Tibial artery (tissue), 4 donors: ENCODE measurements around the gene WEE1.
A peak's percentile ranks its signal among the peaks of the same experiment; 100 is the strongest.

Experiments used
- DNase-seq, 2 donors: peaks; one replicate each; pipeline ENCODE4 v3.0.0-alpha.2; 2019
- H3K27ac ChIP-seq, 2 donors: fragments of 200-600 bp; sonication (generic) in 1 of 2; 1 replicate in 1 of 2; 2 replicates in 1 of 2; pipeline ENCODE4 v1.5.1; 2018 to 2019; ENCODE audit warnings: mild to moderate bottlenecking in 1 of 2
- H3K27me3 ChIP-seq, 2 donors: fragments of 200-600 bp; sonication (generic) in 1 of 2; one replicate each; pipeline versions ENCODE4 v1.5.1 to v1.6.0; 2016 to 2019
- H3K36me3 ChIP-seq, 3 donors: fragments of 200-600 bp; sonication (generic) in 2 of 3; one replicate each; pipeline ENCODE4 v1.5.1; 2016 to 2019; ENCODE audit warnings: mild to moderate bottlenecking in 2 of 3
- H3K4me1 ChIP-seq, 4 donors: fragments of 200-600 bp; sonication (generic) in 2 of 4; 1 replicate in 3 of 4; 2 replicates in 1 of 4; pipeline ENCODE4 v1.5.1; 2016 to 2019
- H3K4me3 ChIP-seq, 2 donors: fragments of 200-600 bp; sonication (generic) in 1 of 2; 1 replicate in 1 of 2; 2 replicates in 1 of 2; pipeline ENCODE4 v1.5.1; 2018 to 2019; ENCODE audit warnings: mild to moderate bottlenecking in 2 of 2
- H3K9me3 ChIP-seq, 3 donors: fragments of 200-600 bp; sonication (generic) in 1 of 3; one replicate each; pipeline ENCODE4 v1.5.1; 2016 to 2019
- intact Hi-C: fragments of 100-400 bp; cut with DNase I; formaldehyde crosslinking; loops from one replicate; pipeline ENCODE4 v1.15.0; 2023; ENCODE audit warnings: low total_unique reads
- TF ChIP-seq, protein P1 (sequence below), 2 experiments: fragments of 200-600 bp in 1 of 2; fragments of 450-650 bp in 1 of 2; IDR thresholded peaks; one replicate each; pipeline ENCODE4 v1.5.1; 2017 to 2019; ENCODE audit warnings: antibody characterized with exemption in 2 of 2, mild to moderate bottlenecking in 1 of 2, moderate library complexity in 1 of 2

The WEE1 gene

DNA sequence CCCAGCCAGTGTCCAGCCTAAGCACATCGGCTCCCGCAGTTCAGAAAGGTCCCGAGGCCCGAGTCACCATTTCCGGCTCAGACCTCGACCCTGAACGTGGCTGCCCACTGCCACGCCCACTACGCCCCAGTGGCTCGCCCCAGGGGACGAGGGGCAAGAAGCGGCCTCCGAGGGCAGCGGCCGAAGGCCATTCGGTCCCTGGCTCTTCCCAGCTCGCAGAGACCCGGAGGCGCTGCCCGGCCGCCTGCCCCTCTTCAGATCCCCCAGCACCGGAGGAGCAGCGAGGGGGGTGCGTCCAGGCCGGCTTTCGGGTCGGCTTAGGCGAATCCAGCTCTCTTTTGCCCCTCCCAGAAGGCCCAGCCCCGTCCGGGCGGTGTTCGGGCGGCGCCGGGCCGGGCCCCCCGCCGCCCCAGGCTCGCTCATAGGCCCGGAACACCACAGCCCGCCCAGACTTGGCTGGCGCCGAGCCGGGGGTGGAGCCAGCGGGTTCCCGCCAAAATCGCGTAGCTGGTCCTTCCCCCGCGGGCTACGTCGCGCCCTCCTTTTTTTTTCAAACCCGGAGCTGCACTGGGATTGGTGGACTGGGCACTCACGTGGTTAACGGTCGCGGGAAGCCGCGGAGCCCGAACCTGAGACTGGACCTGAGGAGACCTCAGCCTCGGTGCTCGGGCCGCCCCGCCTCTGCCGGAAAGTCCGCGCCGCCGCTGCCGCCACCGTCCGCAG lies at the start of gene WEE1:
Gene WEE1, plus strand, starts transcription at position 619 of the 723 bp plus-strand sequence. CDS start 264 bp downstream, outside the sequence.
- peaks cover 0 to 34% (median 18%) of the 10 kb centered on the region in 4 donors for H3K4me1 ChIP-seq
- no peaks in the 10 kb centered on the region for H3K9me3 ChIP-seq
- TF ChIP-seq, protein P1, sequence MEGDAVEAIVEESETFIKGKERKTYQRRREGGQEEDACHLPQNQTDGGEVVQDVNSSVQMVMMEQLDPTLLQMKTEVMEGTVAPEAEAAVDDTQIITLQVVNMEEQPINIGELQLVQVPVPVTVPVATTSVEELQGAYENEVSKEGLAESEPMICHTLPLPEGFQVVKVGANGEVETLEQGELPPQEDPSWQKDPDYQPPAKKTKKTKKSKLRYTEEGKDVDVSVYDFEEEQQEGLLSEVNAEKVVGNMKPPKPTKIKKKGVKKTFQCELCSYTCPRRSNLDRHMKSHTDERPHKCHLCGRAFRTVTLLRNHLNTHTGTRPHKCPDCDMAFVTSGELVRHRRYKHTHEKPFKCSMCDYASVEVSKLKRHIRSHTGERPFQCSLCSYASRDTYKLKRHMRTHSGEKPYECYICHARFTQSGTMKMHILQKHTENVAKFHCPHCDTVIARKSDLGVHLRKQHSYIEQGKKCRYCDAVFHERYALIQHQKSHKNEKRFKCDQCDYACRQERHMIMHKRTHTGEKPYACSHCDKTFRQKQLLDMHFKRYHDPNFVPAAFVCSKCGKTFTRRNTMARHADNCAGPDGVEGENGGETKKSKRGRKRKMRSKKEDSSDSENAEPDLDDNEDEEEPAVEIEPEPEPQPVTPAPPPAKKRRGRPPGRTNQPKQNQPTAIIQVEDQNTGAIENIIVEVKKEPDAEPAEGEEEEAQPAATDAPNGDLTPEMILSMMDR (IDR thresholded peaks at IDR 0.05): no peak
- peak within 1 kb of the TSS; percentile 81 to 89 for H3K4me3 ChIP-seq
- peak within 1 kb of the TSS; percentile 96 to 98 for H3K27ac ChIP-seq
- DNase-seq: peak; percentile 97 to 99
- intact Hi-C loops: no loop called here
- H3K27me3 ChIP-seq: no peaks in the 10 kb centered on the region
- H3K36me3 ChIP-seq: no peaks in the 10 kb centered on the region

- Histone ChIP-seq H3K36me3 (peaks cover 0 to 10% (median 0%) of the 10 kb centered on the region in 3 donors), H3K9me3 (no peaks in the 10 kb centered on the region), H3K4me1 (peaks cover 0 to 53% (median 21%) of the 10 kb centered on the region in 4 donors), H3K27me3 (no peaks in the 10 kb centered on the region), H3K4me3 (no peak overlapping the region), H3K27ac (peak overlapping the region in 1 of 2 donors; percentile 59)
- TF ChIP-seq, protein P1 (IDR thresholded peaks at IDR 0.05): no peak
- no peak for DNase-seq
- intact Hi-C loops: no loop called here
Measured at GRCh38 chr11:9524001-9524400, 49.5 kb upstream of the WEE1 start.

- Histone ChIP-seq H3K9me3 (no peaks in the 10 kb centered on the region), H3K27me3 (no peaks in the 10 kb centered on the region), H3K27ac (peak overlapping the region; percentile 47 to 59), H3K4me1 (peaks cover 0 to 58% (median 29%) of the 10 kb centered on the region in 4 donors), H3K4me3 (no peak overlapping the region), H3K36me3 (peaks cover 0 to 10% (median 0%) of the 10 kb centered on the region in 3 donors)
- intact Hi-C loops: no loop called here
- no peak for DNase-seq
- TF ChIP-seq, protein P1 (IDR thresholded peaks at IDR 0.05): no peak
Measured at GRCh38 chr11:9525116-9525515, 48.4 kb upstream of the WEE1 start.

DNA sequence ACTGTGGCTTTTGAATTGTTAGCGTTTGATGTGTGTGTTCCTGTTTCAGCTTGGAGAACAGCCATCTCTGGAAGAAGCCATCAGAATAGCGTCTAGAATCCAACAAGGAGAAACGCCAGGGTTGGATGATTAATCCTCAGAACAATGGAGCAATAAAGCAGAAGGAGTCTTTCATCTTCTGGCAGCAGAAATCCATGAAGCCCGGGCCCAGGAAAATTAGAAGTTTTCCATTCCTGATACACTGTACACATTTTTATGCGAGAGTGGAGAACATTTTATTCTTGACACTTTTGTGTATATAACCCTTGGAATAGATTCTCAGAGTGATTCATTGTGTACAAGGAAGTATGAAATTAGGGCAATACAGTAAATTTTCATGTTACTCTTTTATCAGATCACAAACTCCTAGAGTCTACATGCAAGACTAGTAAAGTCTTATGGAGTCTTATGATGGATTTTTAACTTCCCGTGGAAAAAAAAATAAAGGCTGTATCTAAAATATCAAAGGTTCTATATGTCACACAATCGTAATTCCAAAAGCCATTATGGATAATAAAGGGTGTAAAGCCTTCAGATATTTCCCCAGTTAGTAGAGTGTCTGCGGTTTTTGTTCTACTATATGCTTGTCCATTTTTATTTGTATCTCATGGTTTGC lies 45.9 kb upstream of the WEE1 start:
- DNase-seq: peak in 1 of 2 donors; percentile 33
- H3K27me3 ChIP-seq: no peaks in the 10 kb centered on the region
- H3K4me1 ChIP-seq: peaks cover 0 to 62% (median 34%) of the 10 kb centered on the region in 4 donors
- peaks cover 0 to 8% (median 0%) of the 10 kb centered on the region in 3 donors for H3K36me3 ChIP-seq
- H3K9me3 ChIP-seq: no peaks in the 10 kb centered on the region
- TF ChIP-seq, protein P1 (IDR thresholded peaks at IDR 0.05): no peak
- H3K27ac ChIP-seq: peak overlapping the region; percentile 47 to 59
- no peak overlapping the region for H3K4me3 ChIP-seq
- intact Hi-C loops: no loop called here

- no peaks in the 10 kb centered on the region for H3K27me3 ChIP-seq
- H3K36me3 ChIP-seq: peaks cover 0 to 7% (median 0%) of the 10 kb centered on the region in 3 donors
- H3K4me3 ChIP-seq: no peak overlapping the region
- DNase-seq: no peak
- peaks cover 0 to 68% (median 37%) of the 10 kb centered on the region in 4 donors for H3K4me1 ChIP-seq
- H3K27ac ChIP-seq: peak overlapping the region in 1 of 2 donors; percentile 59
- TF ChIP-seq, protein P1 (IDR thresholded peaks at IDR 0.05): no peak
- intact Hi-C loops: no loop called here
- H3K9me3 ChIP-seq: no peaks in the 10 kb centered on the region
Measured at GRCh38 chr11:9528136-9528501, 45.4 kb upstream of the WEE1 start.
